Stimulated activated CD4-positive, alpha-beta T cell treated with anti-CD3 and anti-CD28 coated beads, Interleukin-1b, Interleukin-23, amount 100 ng/mL, for 24 hours (primary cell): ENCODE measurements around the gene CCL8.

Experiments used
- DNase-seq, 4 experiments: peaks; one replicate each; pipeline ENCODE4 v3.0.0-alpha.2; 2020; ENCODE audit warnings: low read depth in 4 of 4, low spot score in 1 of 4

The CCL8 gene

DNA sequence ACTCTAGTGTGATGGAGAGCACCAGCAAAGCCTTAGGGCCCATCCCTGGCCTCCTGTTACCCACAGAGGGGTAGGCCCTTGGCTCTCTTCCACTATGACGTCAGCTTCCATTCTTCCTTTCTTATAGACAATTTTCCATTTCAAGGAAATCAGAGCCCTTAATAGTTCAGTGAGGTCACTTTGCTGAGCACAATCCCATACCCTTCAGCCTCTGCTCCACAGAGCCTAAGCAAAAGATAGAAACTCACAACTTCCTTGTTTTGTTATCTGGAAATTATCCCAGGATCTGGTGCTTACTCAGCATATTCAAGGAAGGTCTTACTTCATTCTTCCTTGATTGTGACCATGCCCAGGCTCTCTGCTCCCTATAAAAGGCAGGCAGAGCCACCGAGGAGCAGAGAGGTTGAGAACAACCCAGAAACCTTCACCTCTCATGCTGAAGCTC lies at the start of gene CCL8:
TSS of gene CCL8 (plus strand) at position 397 of the 445 bp plus-strand sequence. CDS start 67 bp downstream, outside the sequence.
- no peak for DNase-seq

- DNase-seq: no peak
Measured at GRCh38 chr17:34269969-34270368, 49.3 kb upstream of the CCL8 start, which contains the start of gene CCL7. Gene CCL7, plus strand, starts transcription at chr17:34270221. Its CDS starts 70 bp downstream, at chr17:34270291.

DNA sequence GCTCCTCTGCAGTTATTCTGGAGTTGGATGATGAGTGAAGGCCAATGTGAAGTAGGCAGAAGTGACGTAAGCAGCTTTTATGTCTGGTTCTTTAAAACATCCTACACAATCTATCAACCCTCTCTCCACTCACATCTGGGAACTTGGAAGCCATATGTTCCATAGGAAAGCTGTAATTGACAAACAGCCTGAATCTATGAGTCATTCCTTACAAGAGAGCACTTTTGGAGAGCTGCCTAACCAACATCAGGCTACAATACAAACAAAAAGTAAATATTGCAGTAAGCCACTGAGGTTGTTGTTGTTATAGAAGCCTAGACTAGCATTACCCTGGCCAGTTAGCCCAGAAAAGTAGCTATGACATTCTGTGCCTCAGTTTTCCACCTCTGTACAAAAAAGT lies 43.4 kb upstream of the CCL8 start:
- DNase-seq: no peak

DNA sequence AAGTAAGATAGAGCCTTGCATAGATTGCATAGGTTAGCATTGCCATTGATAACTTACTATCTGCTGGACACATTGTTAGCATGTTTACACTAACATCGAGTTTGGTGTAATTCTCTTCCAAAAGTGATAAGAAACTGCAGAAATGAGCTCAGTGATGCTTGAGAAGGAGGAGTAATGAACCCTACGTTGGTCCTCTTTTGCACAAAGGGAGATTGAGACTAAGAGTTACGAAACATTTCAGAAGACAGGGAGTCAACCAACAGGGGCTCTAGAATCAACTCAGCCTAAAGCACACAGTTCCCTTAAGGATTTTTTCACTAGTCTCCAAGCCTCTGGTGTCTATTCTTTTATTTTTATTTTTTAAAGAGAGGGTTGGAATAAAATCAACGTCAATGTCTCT lies 42.4 kb upstream of the CCL8 start:
- no peak for DNase-seq

- no peak for DNase-seq
Measured at GRCh38 chr17:34283571-34283970, 35.7 kb upstream of the CCL8 start.

- no peak for DNase-seq
Measured at GRCh38 chr17:34285286-34285792, 33.9 kb upstream of the CCL8 start, which contains the start of gene CCL11. Gene CCL11, plus strand, starts transcription at chr17:34285742. Its CDS starts 67 bp downstream, at chr17:34285809.

- DNase-seq: no peak
Measured at GRCh38 chr17:34287875-34288274, 31.4 kb upstream of the CCL8 start.

DNA sequence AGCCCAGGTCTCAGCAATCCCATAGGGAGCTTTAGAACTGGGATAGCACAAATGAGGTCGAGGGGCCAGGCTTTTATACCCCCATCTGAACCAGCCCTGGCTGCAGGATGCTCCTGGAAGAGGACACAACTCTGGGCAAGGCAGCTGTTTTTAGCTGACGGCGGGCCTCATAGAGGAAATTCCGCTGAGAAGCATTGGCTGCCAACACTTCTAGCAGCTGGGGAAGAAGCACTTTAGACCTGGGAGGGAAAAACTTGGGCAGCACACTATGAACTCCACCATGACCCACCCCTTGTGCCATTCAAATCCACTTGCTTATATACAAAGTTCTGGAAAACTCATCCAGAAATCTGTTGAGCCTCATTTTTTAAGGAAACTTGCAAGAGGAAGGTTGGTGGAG lies 28.6 kb upstream of the CCL8 start:
- DNase-seq: no peak

GRCh38 chr17:34291721-34292348 lies 27.4 kb upstream of the CCL8 start:
- DNase-seq: no peak

- DNase-seq: no peak
Measured at GRCh38 chr17:34299027-34299426, 20.2 kb upstream of the CCL8 start.

DNA sequence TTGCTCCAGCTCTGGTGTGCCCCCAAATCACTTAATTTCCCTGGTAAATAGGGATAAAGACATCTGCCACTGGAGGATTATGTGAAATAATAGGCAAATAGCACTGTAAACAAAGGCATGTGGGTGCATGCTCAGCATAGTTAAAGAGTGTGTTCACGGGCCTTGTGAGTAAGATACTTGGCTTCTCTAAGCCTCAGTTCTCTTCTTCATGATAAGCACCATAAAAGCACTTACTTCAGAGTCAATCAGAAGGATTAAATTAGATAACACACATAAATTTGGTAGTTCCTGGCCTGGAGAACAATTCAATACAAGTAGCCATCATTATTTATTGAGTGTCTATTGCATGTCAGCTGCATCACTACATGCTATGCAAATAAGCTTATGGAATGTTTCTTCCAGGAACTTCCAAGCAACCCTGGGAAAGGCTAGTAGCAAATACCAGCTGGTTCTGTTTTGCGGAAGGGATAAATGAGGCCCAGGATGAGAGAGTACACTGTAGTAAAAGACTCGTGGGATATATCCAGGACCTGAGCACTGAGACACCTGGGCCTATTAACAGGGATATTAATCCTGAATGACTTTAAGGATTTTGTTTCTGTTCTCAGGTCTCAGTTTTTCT lies 19.2 kb upstream of the CCL8 start:
- no peak for DNase-seq

DNA sequence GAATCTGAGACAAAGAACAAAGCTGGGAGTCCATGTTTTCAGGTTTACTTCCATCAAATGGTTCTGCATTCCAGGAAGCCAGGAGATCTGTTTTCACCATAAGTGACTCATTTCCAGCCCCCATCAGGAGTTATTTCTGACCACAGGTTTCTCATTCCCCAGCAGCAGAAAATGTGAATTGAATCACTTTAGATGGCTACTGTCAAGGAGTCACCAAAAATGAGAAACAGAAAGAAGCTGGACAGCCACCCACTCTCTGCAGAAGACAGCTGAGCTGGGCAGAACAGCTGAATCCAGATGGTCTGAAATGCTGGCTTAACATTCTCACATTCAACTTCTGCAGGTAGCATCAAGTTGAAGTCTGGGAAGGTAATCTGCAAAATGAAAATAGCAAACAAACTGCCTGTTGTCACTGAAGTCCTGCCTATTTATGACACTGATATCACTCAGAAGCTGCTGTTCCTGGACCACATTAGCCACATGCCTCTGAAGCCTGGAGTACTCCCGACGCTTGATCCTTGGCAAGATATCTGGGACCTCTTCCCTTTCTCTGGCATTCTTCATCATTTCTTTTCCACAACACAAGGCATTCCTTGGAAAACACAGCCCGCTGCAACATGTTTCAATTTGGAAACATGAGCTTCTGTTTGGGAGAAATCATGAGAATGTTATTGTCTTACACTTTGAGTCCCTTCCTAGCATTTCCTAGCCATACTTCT lies 18.4 kb upstream of the CCL8 start:
- DNase-seq: no peak

DNA sequence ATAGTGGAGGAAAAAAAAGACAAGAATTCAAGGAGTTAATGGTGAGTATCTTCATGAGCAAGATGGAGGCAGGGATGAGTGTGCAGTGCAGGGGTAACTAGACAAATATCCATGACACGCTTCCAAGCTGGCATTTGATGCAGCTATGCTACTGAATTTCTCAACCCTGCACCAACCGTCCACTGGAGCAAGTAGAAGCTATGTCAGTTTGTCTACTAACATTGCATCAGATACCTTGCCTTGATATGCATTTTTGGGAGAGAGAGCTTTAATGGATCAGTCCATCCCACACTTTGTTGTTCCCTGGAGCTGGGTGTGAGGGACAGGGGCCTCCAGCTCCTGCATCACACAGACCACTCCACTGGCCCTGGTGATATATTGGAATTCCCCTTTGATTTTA lies 17.2 kb upstream of the CCL8 start:
- DNase-seq: no peak

DNA sequence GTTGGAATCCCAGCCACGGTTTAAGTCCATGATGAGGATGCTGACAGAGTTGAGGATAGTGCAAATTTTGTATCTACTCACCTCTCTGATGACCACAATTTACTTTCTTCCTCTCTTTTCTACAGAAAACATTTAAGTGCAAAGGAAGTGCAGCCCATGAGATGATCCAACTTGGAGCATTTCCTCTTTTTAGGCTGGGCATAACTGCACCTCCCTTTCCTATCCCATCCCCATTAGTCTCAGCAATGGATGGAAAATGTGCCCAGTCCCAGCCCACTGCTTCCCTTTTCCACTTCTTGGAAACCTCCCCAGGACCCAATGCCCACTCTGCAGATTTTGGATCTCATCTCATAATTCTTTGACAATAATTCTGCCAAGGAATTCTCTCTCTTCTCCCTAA lies 16.6 kb upstream of the CCL8 start:
- DNase-seq: no peak

DNA sequence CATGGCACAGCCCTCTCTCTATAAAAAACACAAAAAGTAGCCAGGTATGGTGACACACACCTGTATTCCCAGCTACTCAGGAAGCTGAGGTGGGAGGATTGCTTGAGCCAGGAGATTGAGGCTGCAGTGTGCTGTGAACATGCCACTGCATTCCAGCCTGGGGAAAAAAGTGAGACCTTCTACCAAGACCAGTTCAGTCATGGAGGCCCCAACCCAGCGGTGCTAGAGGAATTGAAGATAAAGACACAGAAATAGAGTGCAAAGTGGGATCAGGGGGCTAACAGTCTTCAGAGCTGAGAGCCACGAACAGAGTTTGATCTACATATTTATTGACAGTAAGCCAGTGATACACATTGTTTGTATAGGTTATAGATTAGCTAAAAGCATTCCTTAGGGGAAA lies 15.6 kb upstream of the CCL8 start:
- no peak for DNase-seq

GRCh38 chr17:34305061-34305460 lies 14.2 kb upstream of the CCL8 start:
- no peak for DNase-seq

DNA sequence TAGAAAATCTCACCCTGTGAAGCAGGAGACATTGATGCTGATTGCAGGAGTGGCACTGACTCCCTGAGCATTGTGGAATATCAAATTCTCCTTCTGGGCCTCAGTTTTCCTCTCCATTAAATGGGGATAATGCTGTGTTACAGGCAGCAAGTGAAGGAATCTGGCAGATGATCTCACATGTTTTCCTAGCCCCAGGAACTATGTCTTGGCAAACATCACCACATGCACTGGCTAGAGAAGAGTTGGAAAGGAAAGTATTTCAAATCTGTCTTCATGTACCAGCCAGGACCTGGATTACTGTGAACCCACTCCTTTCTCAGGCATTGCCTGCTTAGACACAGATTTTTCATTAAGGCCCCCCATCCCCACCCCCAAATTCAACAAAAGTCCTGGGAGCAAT lies 13.6 kb upstream of the CCL8 start:
- no peak for DNase-seq

- no peak for DNase-seq
Measured at GRCh38 chr17:34306466-34306865, 12.8 kb upstream of the CCL8 start.

DNA sequence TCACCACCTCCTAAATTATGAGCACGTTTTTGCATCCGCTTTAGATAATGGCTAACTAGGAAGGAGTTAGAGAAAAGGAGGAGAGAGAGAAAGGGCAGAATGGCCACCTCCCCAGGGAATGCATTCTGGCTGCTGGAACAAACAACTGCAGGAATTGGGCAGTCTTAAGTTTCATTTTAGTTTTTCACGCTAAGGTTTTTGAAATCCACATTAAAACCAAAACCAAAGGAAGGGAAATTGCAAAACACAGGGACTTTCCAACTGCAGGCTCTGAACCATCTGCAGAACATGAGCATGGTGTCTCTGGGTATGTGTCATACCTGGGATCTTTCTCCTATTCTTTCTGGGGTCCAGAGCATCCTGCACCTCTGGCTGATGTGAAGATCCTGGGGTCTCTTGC lies 12.1 kb upstream of the CCL8 start:
- no peak for DNase-seq

GRCh38 chr17:34308371-34308770 lies 10.9 kb upstream of the CCL8 start:
- no peak for DNase-seq

DNA sequence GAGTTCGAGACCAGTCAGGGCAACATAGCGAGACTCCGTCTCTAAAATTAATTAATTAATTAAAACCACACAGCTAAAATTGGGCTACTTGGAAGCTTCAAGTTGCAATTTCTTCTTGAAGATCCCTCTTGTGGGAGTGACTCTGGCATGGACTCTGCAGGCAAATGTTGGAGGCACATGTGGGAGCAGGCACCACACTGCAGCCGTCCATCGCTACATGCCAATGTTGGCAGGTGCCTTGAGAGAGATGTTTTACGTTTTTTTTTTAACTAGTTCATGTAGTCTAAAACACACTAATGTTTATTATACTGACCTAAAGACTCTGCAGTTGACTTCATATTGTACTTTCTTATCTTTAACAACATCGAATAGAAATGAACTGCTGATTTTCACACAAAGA lies 7.9 kb upstream of the CCL8 start:
- no peak for DNase-seq

- DNase-seq: no peak
Measured at GRCh38 chr17:34312080-34312479, 7.2 kb upstream of the CCL8 start.
